CD1c-positive myeloid dendritic cell (primary cell): ENCODE data around the gene ICAM3.
A peak's percentile ranks its signal among the peaks of the same experiment; 100 is the strongest.

ENCODE experiments used
- DNase-seq: peaks from one replicate; pipeline ENCODE4 v3.0.0-alpha.2; 2016; ENCODE audit errors: extremely low spot score

ICAM3 gene

GRCh38 chr19:10320602-10321416 lies 18.6 kb downstream of the ICAM3 start:
- DNase-seq: no peak

- DNase-seq: no peak
Measured at GRCh38 chr19:10318807-10319682, 20.4 kb downstream of the ICAM3 start.

DNA sequence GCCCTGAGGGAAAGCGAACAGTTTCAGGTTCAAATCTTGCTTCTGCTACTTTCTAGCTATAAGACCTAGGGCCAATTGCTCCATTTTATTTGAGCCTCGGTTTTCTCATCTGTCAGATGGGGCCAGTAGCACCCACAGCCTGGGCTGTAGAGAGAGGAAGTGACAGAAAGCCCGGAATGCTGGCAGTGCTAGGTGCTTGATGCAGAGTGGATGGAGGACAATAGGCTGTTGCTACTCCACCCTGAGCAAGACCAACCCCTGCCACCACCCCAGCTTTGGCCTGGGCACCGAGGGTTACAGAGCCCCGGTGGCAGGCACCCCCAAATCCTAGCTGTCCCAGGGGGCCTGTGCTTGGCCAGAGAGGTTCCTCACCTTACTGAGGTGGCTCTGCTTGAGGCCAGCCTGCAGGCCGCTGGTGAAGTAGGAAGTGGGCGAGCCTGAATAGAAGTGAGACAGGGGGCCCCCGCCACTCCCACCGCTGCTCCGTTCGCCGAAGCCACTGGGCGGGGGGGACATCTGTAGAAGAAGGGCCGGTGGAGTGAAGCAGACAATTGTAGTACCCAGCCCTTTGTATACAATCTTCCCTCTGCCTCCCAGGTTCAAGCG lies 21.5 kb downstream of the ICAM3 start:
- DNase-seq: no peak

- DNase-seq: no peak
Measured at GRCh38 chr19:10317045-10317856, 22.2 kb downstream of the ICAM3 start.

GRCh38 chr19:10316229-10317044 lies 23.0 kb downstream of the ICAM3 start:
- no peak for DNase-seq

- peak; percentile 91 for DNase-seq
Measured at GRCh38 chr19:10315335-10316214, 23.8 kb downstream of the ICAM3 start, which contains the start of gene FDX2. Gene FDX2, minus strand, starts transcription at chr19:10316015. Its CDS starts 19 bp downstream, at chr19:10315996.

DNA sequence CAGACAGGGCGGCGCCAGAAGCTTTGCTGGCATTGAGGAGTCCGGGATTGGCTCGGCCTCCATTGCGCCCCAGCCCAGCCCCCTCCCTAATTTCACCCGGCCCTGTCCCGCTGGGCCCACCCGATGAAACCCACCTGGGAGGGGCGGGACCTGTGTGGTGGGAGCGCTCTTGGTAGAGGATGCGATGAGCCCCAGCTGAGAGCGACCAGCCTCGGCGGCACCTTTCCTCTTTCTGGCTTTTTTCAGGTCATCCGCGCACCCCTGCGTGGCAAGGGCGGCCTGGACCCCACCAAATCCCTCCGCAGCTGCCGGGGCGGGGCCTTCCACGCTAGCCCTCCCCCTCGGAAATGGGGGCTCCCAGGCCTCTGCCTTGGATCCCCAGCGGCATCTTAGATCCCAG lies 30.0 kb downstream of the ICAM3 start, which contains the start of gene ZGLP1:
TSS of gene ZGLP1 (minus strand) at position 393 of the 400 bp plus-strand sequence.
- no peak for DNase-seq

GRCh38 chr19:10306327-10306726 lies 33.1 kb downstream of the ICAM3 start:
- no peak for DNase-seq

- peak; percentile 92 for DNase-seq
Measured at GRCh38 chr19:10305139-10305806, 34.2 kb downstream of the ICAM3 start.

DNA sequence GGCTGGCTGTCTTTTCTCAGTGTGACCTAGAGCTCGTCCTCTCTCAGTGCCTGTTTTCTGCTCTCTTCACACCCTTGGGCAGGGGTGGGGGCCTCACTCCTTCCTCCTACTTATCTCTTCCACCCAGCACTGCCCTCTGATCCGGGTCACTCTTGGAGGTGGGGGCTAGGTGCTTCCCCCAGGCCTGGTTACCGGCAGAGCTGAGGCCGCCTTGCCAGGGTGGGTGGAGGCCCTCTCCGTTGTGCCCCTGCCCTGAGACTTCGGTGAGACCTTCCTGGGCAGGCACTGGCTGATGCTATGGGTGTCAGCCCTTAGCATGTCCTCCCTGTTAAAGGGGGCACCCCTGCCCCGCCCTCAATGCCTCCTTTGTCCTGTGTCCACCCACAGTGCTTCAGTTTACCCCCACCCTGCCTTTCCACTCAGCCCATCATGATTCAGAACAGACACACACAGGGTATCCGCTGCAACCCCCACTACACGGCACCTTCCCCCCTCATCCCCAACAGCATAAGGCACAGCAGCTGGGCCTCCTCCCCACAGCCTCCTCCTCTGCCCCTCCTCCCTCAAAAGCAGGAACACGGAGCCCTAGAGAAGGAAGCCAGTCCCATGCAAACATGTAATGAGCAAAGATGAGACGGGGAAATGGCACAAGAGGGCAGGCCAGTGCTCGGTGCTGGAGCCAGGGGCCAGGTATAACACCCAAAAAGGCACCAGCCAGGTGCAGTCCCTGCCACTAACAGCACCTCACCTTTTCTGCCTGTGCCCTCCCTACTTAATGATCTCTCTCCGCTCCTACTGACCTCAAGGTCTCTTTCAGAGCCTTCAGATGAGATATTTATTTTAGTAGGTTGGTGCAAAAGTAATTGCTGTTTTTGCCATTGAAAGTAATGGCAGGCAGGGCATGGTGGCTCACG lies 39.6 kb downstream of the ICAM3 start:
- DNase-seq: peak; percentile 62

DNA sequence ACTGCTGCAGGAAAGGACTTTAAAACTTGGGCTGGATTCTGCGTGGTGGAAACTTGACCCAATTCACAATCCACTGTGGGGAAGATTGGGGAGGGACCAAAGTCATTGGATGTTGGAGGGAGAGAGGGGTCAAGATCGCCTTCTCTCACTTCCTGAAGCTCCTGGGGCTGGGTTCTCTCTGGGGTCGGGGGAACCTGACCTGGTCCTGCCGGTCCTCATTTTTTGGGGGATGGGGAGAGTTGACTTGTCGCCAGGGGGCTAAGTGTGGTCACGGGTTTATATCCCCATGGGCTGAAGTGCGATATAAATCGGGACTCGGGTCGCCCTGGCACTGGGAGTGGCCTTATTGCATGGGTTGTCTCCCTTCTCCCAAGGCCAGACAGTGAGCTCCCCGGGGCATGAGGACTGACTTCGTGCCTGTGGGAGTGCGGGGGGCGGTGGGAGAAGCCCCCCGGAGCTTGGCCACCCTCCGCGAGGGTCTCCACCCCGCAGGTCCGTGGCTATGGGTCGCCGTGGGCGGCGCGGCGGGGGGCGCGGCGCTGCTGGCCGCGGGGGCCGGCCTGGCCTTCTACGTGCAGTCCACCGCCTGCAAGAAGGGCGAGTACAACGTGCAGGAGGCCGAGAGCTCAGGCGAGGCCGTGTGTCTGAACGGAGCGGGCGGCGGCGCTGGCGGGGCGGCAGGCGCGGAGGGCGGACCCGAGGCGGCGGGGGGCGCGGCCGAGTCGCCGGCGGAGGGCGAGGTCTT lies 43.4 kb downstream of the ICAM3 start:
- DNase-seq: no peak

DNA sequence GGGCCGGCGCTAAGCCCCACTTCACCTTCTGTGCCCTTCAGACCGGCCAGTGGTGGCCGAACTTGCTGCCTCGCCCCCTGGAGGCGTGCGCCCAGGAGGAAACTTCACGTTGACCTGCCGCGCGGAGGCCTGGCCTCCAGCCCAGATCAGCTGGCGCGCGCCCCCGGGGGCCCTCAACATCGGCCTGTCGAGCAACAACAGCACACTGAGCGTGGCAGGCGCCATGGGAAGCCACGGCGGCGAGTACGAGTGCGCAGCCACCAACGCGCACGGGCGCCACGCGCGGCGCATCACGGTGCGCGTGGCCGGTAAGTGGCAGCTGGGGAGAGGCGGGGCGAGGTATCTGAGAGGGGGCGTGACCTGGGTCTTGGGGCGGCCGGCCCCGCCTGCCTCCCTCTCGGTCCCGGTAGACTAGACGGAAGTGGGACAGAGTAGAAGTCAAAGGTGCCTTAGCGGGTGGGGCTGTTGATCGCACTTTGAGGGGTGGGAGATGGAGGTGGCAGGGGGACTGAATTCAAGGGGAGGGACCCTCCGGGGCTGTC lies 44.0 kb downstream of the ICAM3 start:
- peak; percentile 78 for DNase-seq

GRCh38 chr19:10294368-10294697 lies 45.1 kb downstream of the ICAM3 start:
- DNase-seq: peak; percentile 26

DNA sequence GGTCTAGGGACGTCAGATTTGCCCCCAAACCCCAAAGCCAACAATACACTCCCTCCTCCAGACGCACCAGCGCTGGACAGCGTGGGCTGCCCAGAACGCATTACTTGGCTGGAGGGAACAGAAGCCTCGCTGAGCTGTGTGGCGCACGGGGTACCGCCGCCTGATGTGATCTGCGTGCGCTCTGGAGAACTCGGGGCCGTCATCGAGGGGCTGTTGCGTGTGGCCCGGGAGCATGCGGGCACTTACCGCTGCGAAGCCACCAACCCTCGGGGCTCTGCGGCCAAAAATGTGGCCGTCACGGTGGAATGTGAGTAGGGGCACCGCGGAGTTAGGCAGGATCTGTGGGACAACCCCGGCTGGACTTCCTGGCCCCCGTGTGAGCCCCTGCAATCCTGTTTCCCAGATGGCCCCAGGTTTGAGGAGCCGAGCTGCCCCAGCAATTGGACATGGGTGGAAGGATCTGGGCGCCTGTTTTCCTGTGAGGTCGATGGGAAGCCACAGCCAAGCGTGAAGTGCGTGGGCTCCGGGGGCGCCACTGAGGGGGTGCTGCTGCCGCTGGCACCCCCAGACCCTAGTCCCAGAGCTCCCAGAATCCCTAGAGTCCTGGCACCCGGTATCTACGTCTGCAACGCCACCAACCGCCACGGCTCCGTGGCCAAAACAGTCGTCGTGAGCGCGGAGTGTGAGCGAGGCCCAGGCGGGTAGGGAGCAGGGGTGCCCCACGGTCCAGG lies 45.6 kb downstream of the ICAM3 start:
- peak; percentile 21 for DNase-seq

GRCh38 chr19:10292789-10293636 lies 46.4 kb downstream of the ICAM3 start:
- DNase-seq: peak; percentile 57
